ENCODE measurements around the gene ATPAF2. TPM values are rescaled to one million over a fixed set of nuclear protein-coding genes. Genes with fewer than 3 reads are reported as not detected.
A peak's percentile ranks its signal among the peaks of the same experiment; 100 is the strongest.

The ATPAF2 gene
- total RNA-seq, 2 experiments from 2014 or later, result 27.0 to 32.4 TPM

GRCh38 chr17:18059283-18059682, 20.3 kb upstream of the ATPAF2 start:
- no peaks in the 10 kb centered on the region for H3K9me3 Mint-ChIP-seq
- no peaks in the 10 kb centered on the region for H3K27me3 Mint-ChIP-seq
- CTCF ChIA-PET, result interaction anchor here (0.6 to 1.1 kb wide), 2 partner anchors 14 to 36 kb away, joined by 3 read pairs; no protein-coding TSS in a partner anchor
- DNase-seq, result no peak
- H3K4me1 Mint-ChIP-seq, result peaks cover 4% of the 10 kb centered on the region
- POLR2A ChIA-PET, result no interaction called here
- H3K4me3 Mint-ChIP-seq, result no peak overlapping the region
- H3K27ac Mint-ChIP-seq, result no peak overlapping the region
- H3K36me3 Mint-ChIP-seq (ENCODE audit: low read depth), result peaks cover 27% of the 10 kb centered on the region

GRCh38 chr17:18056214-18056613, 17.2 kb upstream of the ATPAF2 start:
- H3K9me3 Mint-ChIP-seq, result no peaks in the 10 kb centered on the region
- no peak for DNase-seq
- POLR2A ChIA-PET, result no interaction called here
- peaks cover 29% of the 10 kb centered on the region for H3K36me3 Mint-ChIP-seq (ENCODE audit: low read depth)
- no peaks in the 10 kb centered on the region for H3K27me3 Mint-ChIP-seq
- peaks cover 4% of the 10 kb centered on the region for H3K4me1 Mint-ChIP-seq
- CTCF ChIA-PET, result no interaction called here
- no peak overlapping the region for H3K4me3 Mint-ChIP-seq
- H3K27ac Mint-ChIP-seq, result no peak overlapping the region

GRCh38 chr17:18055597-18055996, 16.6 kb upstream of the ATPAF2 start:
- ChIA-PET CTCF (no interaction called here), POLR2A (no interaction called here)
- Mint-ChIP-seq H3K9me3 (no peaks in the 10 kb centered on the region), H3K4me3 (no peak overlapping the region), H3K4me1 (peaks cover 4% of the 10 kb centered on the region), H3K27me3 (no peaks in the 10 kb centered on the region), H3K27ac (no peak overlapping the region), H3K36me3 (ENCODE audit: low read depth) (peaks cover 29% of the 10 kb centered on the region)
- DNase-seq, result no peak

- Mint-ChIP-seq H3K36me3 (ENCODE audit: low read depth) (peaks cover 12% of the 10 kb centered on the region), H3K4me1 (peaks cover 17% of the 10 kb centered on the region), H3K9me3 (no peaks in the 10 kb centered on the region), H3K4me3 (no peak overlapping the region), H3K27ac (no peak overlapping the region), H3K27me3 (no peaks in the 10 kb centered on the region)
- DNase-seq, result no peak
- ChIA-PET POLR2A (no interaction called here), CTCF (interaction anchor here (0.7 kb wide), 1 partner anchor 13 kb away, joined by 3 read pairs; no protein-coding TSS in a partner anchor)
These were observed 6.9 kb upstream of the ATPAF2 start for GRCh38 chr17:18045691-18046350.

- peaks cover 12% of the 10 kb centered on the region for H3K36me3 Mint-ChIP-seq (ENCODE audit: low read depth)
- no peaks in the 10 kb centered on the region for H3K27me3 Mint-ChIP-seq
- H3K9me3 Mint-ChIP-seq, result no peaks in the 10 kb centered on the region
- H3K4me3 Mint-ChIP-seq, result no peak overlapping the region
- H3K27ac Mint-ChIP-seq, result no peak overlapping the region
- POLR2A ChIA-PET, result no interaction called here
- CTCF ChIA-PET, result interaction anchor here (0.9 kb wide), 1 partner anchor 9 kb away, joined by 4 read pairs; no protein-coding TSS in a partner anchor
- no peak for DNase-seq
- peaks cover 26% of the 10 kb centered on the region for H3K4me1 Mint-ChIP-seq
These were observed 5.6 kb upstream of the ATPAF2 start for GRCh38 chr17:18044609-18045008.

- Mint-ChIP-seq H3K9me3 (no peaks in the 10 kb centered on the region), H3K27ac (no peak overlapping the region), H3K4me3 (no peak overlapping the region), H3K27me3 (no peaks in the 10 kb centered on the region), H3K4me1 (peaks cover 29% of the 10 kb centered on the region), H3K36me3 (ENCODE audit: low read depth) (peaks cover 12% of the 10 kb centered on the region)
- ChIA-PET CTCF (interaction anchor here (0.9 kb wide), 1 partner anchor 9 kb away, joined by 3 read pairs; no protein-coding TSS in a partner anchor), POLR2A (no interaction called here)
- no peak for DNase-seq
These were observed 4.5 kb upstream of the ATPAF2 start for GRCh38 chr17:18043491-18043890.

- Mint-ChIP-seq H3K27me3 (no peaks in the 10 kb centered on the region), H3K4me3 (no peak overlapping the region), H3K36me3 (ENCODE audit: low read depth) (peaks cover 12% of the 10 kb centered on the region), H3K9me3 (no peaks in the 10 kb centered on the region), H3K4me1 (peaks cover 32% of the 10 kb centered on the region), H3K27ac (no peak overlapping the region)
- ChIA-PET POLR2A (no interaction called here), CTCF (interaction anchor here (0.9 kb wide), 1 partner anchor 8 kb away, joined by 3 read pairs; no protein-coding TSS in a partner anchor)
- no peak for DNase-seq
These were observed 4.0 kb upstream of the ATPAF2 start for GRCh38 chr17:18042983-18043382.

GRCh38 chr17:18041776-18042175, 2.8 kb upstream of the ATPAF2 start:
- CTCF ChIA-PET, result no interaction called here
- Mint-ChIP-seq H3K27ac (no peak overlapping the region), H3K9me3 (no peaks in the 10 kb centered on the region), H3K27me3 (no peaks in the 10 kb centered on the region), H3K4me3 (peak overlapping the region; percentile 86), H3K4me1 (peaks cover 43% of the 10 kb centered on the region), H3K36me3 (ENCODE audit: low read depth) (peaks cover 5% of the 10 kb centered on the region)
- DNase-seq, result no peak
- POLR2A ChIA-PET, result no interaction called here

- POLR2A ChIA-PET, result no interaction called here
- DNase-seq, result no peak
- peak overlapping the region; percentile 83 for H3K27ac Mint-ChIP-seq
- peaks cover 47% of the 10 kb centered on the region for H3K4me1 Mint-ChIP-seq
- peak overlapping the region; percentile 86 for H3K4me3 Mint-ChIP-seq
- no peaks in the 10 kb centered on the region for H3K9me3 Mint-ChIP-seq
- CTCF ChIA-PET, result no interaction called here
- peaks cover 4% of the 10 kb centered on the region for H3K36me3 Mint-ChIP-seq (ENCODE audit: low read depth)
- no peaks in the 10 kb centered on the region for H3K27me3 Mint-ChIP-seq
These were observed 1.4 kb upstream of the ATPAF2 start for GRCh38 chr17:18040261-18040858.

- DNase-seq, result no peak
- POLR2A ChIA-PET, result no interaction called here
- peak overlapping the region; percentile 94 for H3K4me3 Mint-ChIP-seq
These were observed 730 bp upstream of the ATPAF2 start for GRCh38 chr17:18039535-18040260.

GRCh38 chr17:18038149-18038850, 668 bp downstream of the ATPAF2 start:
- Mint-ChIP-seq H3K27me3 (no peaks in the 10 kb centered on the region), H3K9me3 (no peaks in the 10 kb centered on the region), H3K27ac (peak overlapping the region; percentile 93), H3K4me3 (peak overlapping the region; percentile 94), H3K36me3 (ENCODE audit: low read depth) (peaks cover 4% of the 10 kb centered on the region), H3K4me1 (peaks cover 52% of the 10 kb centered on the region)
- ChIA-PET POLR2A (no interaction called here), CTCF (interaction anchor here (1.5 kb wide), 1 partner anchor 148 kb away, joined by 4 read pairs; no protein-coding TSS in a partner anchor)
- DNase-seq, result no peak

More at GRCh38 chr17:18039535-18040260, 730 bp upstream of the ATPAF2 start:
- no peaks in the 10 kb centered on the region for H3K27me3 Mint-ChIP-seq
- H3K9me3 Mint-ChIP-seq, result no peaks in the 10 kb centered on the region
- H3K4me1 Mint-ChIP-seq, result peaks cover 47% of the 10 kb centered on the region
- CTCF ChIA-PET, result no interaction called here
- H3K27ac Mint-ChIP-seq, result peak overlapping the region; percentile 93
- H3K36me3 Mint-ChIP-seq (ENCODE audit: low read depth), result peaks cover 4% of the 10 kb centered on the region

GRCh38 chr17:18037486-18037885, 1.5 kb downstream of the ATPAF2 start:
- CTCF ChIA-PET, result interaction anchor here (0.9 to 1.5 kb wide), 2 partner anchors 12 to 147 kb away, joined by 3 to 4 read pairs; no protein-coding TSS in a partner anchor
- no peaks in the 10 kb centered on the region for H3K27me3 Mint-ChIP-seq
- H3K27ac Mint-ChIP-seq, result peak overlapping the region; percentile 4
- H3K4me3 Mint-ChIP-seq, result peak overlapping the region; percentile 94
- POLR2A ChIA-PET, result no interaction called here
- peaks cover 54% of the 10 kb centered on the region for H3K4me1 Mint-ChIP-seq
- DNase-seq, result no peak
- H3K9me3 Mint-ChIP-seq, result no peaks in the 10 kb centered on the region
- H3K36me3 Mint-ChIP-seq (ENCODE audit: low read depth), result peaks cover 4% of the 10 kb centered on the region
